ENCODE measurements around the gene RPL7A. TPM values are rescaled to one million over a fixed set of nuclear protein-coding genes. Genes with fewer than 3 reads are reported as not detected.
A peak's percentile ranks its signal among the peaks of the same experiment; 100 is the strongest.
"Not testable (repeated sequence)": the region's sequence is repeated elsewhere in the genome, so short reads cannot be mapped to it uniquely, and the experiment has no call there.

Gene RPL7A
- total RNA-seq, 1 donor from 2014 or later, result 2,342 TPM

- Histone ChIP-seq H3K36me3 (ENCODE audit: control insufficient read depth in 3 of 3, insufficient read depth in 3 of 3, low read length in 3 of 3) (peaks cover 18 to 25% (median 23%) of the 10 kb centered on the region in 3 donors), H3K27me3 (ENCODE audit: control insufficient read depth in 3 of 3, insufficient read depth in 3 of 3, low read length in 3 of 3) (no peaks in the 10 kb centered on the region), H3K27ac (ENCODE audit: low read depth, low read length) (no peak overlapping the region), H3K9me3 (ENCODE audit: control insufficient read depth in 3 of 3, low read length in 3 of 3) (no peaks in the 10 kb centered on the region), H3K4me3 (ENCODE audit: low read length in 3 of 3) (no peak overlapping the region), H3K4me1 (ENCODE audit: control insufficient read depth in 3 of 3, insufficient read depth in 3 of 3, low read length in 3 of 3) (no peaks in the 10 kb centered on the region), H3K9ac (ENCODE audit: low read depth in 1 of 3, low read length in 3 of 3) (no peak overlapping the region)
Measured at GRCh38 chr9:133327834-133328484, 20.1 kb upstream of the RPL7A start.

- H3K4me1 ChIP-seq (ENCODE audit: control insufficient read depth in 3 of 3, insufficient read depth in 3 of 3, low read length in 3 of 3); H3K4me3 ChIP-seq (ENCODE audit: low read length in 3 of 3); H3K9ac ChIP-seq (ENCODE audit: low read depth in 1 of 3, low read length in 3 of 3); H3K27ac ChIP-seq (ENCODE audit: low read depth, low read length); H3K9me3 ChIP-seq (ENCODE audit: control insufficient read depth in 3 of 3, low read length in 3 of 3); H3K27me3 ChIP-seq (ENCODE audit: control insufficient read depth in 3 of 3, insufficient read depth in 3 of 3, low read length in 3 of 3): not testable (repeated sequence)
- peaks cover 32 to 41% (median 37%) of the 10 kb centered on the region in 3 donors for H3K36me3 ChIP-seq (ENCODE audit: control insufficient read depth in 3 of 3, insufficient read depth in 3 of 3, low read length in 3 of 3)
Measured at GRCh38 chr9:133329306-133330156, 18.5 kb upstream of the RPL7A start.

- no peaks in the 10 kb centered on the region for H3K27me3 ChIP-seq (ENCODE audit: control insufficient read depth in 3 of 3, insufficient read depth in 3 of 3, low read length in 3 of 3)
- peaks cover 13 to 17% (median 16%) of the 10 kb centered on the region in 3 donors for H3K4me1 ChIP-seq (ENCODE audit: control insufficient read depth in 3 of 3, insufficient read depth in 3 of 3, low read length in 3 of 3)
- H3K9ac ChIP-seq (ENCODE audit: low read depth in 1 of 3, low read length in 3 of 3), result no peak overlapping the region
- peaks cover 32 to 42% (median 37%) of the 10 kb centered on the region in 3 donors for H3K36me3 ChIP-seq (ENCODE audit: control insufficient read depth in 3 of 3, insufficient read depth in 3 of 3, low read length in 3 of 3)
- no peak overlapping the region for H3K4me3 ChIP-seq (ENCODE audit: low read length in 3 of 3)
- H3K9me3 ChIP-seq (ENCODE audit: control insufficient read depth in 3 of 3, low read length in 3 of 3), result no peaks in the 10 kb centered on the region
- H3K27ac ChIP-seq (ENCODE audit: low read depth, low read length), result no peak overlapping the region
Measured at GRCh38 chr9:133331221-133331620, 16.8 kb upstream of the RPL7A start.

- peaks cover 18 to 22% (median 21%) of the 10 kb centered on the region in 3 donors for H3K4me1 ChIP-seq (ENCODE audit: control insufficient read depth in 3 of 3, insufficient read depth in 3 of 3, low read length in 3 of 3)
- no peak overlapping the region for H3K4me3 ChIP-seq (ENCODE audit: low read length in 3 of 3)
- no peaks in the 10 kb centered on the region for H3K27me3 ChIP-seq (ENCODE audit: control insufficient read depth in 3 of 3, insufficient read depth in 3 of 3, low read length in 3 of 3)
- H3K9me3 ChIP-seq (ENCODE audit: control insufficient read depth in 3 of 3, low read length in 3 of 3), result no peaks in the 10 kb centered on the region
- H3K27ac ChIP-seq (ENCODE audit: low read depth, low read length), result no peak overlapping the region
- no peak overlapping the region for H3K9ac ChIP-seq (ENCODE audit: low read depth in 1 of 3, low read length in 3 of 3)
- peaks cover 32 to 42% (median 37%) of the 10 kb centered on the region in 3 donors for H3K36me3 ChIP-seq (ENCODE audit: control insufficient read depth in 3 of 3, insufficient read depth in 3 of 3, low read length in 3 of 3)
Measured at GRCh38 chr9:133331641-133332380, 16.2 kb upstream of the RPL7A start.

- H3K9ac ChIP-seq (ENCODE audit: low read depth in 1 of 3, low read length in 3 of 3), result no peak overlapping the region
Measured at GRCh38 chr9:133332381-133332730, 15.7 kb upstream of the RPL7A start.

GRCh38 chr9:133333011-133333410, 15.0 kb upstream of the RPL7A start:
- Histone ChIP-seq H3K27ac (ENCODE audit: low read depth, low read length) (no peak overlapping the region), H3K9me3 (ENCODE audit: control insufficient read depth in 3 of 3, low read length in 3 of 3) (no peaks in the 10 kb centered on the region), H3K27me3 (ENCODE audit: control insufficient read depth in 3 of 3, insufficient read depth in 3 of 3, low read length in 3 of 3) (no peaks in the 10 kb centered on the region), H3K4me3 (ENCODE audit: low read length in 3 of 3) (no peak overlapping the region), H3K36me3 (ENCODE audit: control insufficient read depth in 3 of 3, insufficient read depth in 3 of 3, low read length in 3 of 3) (peaks cover 32 to 42% (median 37%) of the 10 kb centered on the region in 3 donors), H3K4me1 (ENCODE audit: control insufficient read depth in 3 of 3, insufficient read depth in 3 of 3, low read length in 3 of 3) (peaks cover 18 to 26% (median 21%) of the 10 kb centered on the region in 3 donors), H3K9ac (ENCODE audit: low read depth in 1 of 3, low read length in 3 of 3) (no peak overlapping the region)

More at GRCh38 chr9:133332381-133332730, 15.7 kb upstream of the RPL7A start:
- H3K27ac ChIP-seq (ENCODE audit: low read depth, low read length), result no peak overlapping the region
- no peaks in the 10 kb centered on the region for H3K9me3 ChIP-seq (ENCODE audit: control insufficient read depth in 3 of 3, low read length in 3 of 3)
- no peaks in the 10 kb centered on the region for H3K27me3 ChIP-seq (ENCODE audit: control insufficient read depth in 3 of 3, insufficient read depth in 3 of 3, low read length in 3 of 3)
- peaks cover 18 to 26% (median 21%) of the 10 kb centered on the region in 3 donors for H3K4me1 ChIP-seq (ENCODE audit: control insufficient read depth in 3 of 3, insufficient read depth in 3 of 3, low read length in 3 of 3)
- peaks cover 32 to 42% (median 37%) of the 10 kb centered on the region in 3 donors for H3K36me3 ChIP-seq (ENCODE audit: control insufficient read depth in 3 of 3, insufficient read depth in 3 of 3, low read length in 3 of 3)
- no peak overlapping the region for H3K4me3 ChIP-seq (ENCODE audit: low read length in 3 of 3)

- peaks cover 32 to 42% (median 37%) of the 10 kb centered on the region in 3 donors for H3K36me3 ChIP-seq (ENCODE audit: control insufficient read depth in 3 of 3, insufficient read depth in 3 of 3, low read length in 3 of 3)
Measured at GRCh38 chr9:133333566-133333965, 14.5 kb upstream of the RPL7A start.

GRCh38 chr9:133334161-133334560, 13.9 kb upstream of the RPL7A start:
- H3K27me3 ChIP-seq (ENCODE audit: control insufficient read depth in 3 of 3, insufficient read depth in 3 of 3, low read length in 3 of 3), result no peaks in the 10 kb centered on the region
- no peak overlapping the region for H3K9ac ChIP-seq (ENCODE audit: low read depth in 1 of 3, low read length in 3 of 3)
- peaks cover 18 to 30% (median 25%) of the 10 kb centered on the region in 3 donors for H3K4me1 ChIP-seq (ENCODE audit: control insufficient read depth in 3 of 3, insufficient read depth in 3 of 3, low read length in 3 of 3)
- H3K27ac ChIP-seq (ENCODE audit: low read depth, low read length), result no peak overlapping the region
- H3K4me3 ChIP-seq (ENCODE audit: low read length in 3 of 3), result peak overlapping the region in 1 of 3 donors; percentile 7
- H3K36me3 ChIP-seq (ENCODE audit: control insufficient read depth in 3 of 3, insufficient read depth in 3 of 3, low read length in 3 of 3), result peaks cover 32 to 42% (median 37%) of the 10 kb centered on the region in 3 donors
- H3K9me3 ChIP-seq (ENCODE audit: control insufficient read depth in 3 of 3, low read length in 3 of 3), result no peaks in the 10 kb centered on the region

More at GRCh38 chr9:133333566-133333965, 14.5 kb upstream of the RPL7A start:
- no peak overlapping the region for H3K4me3 ChIP-seq (ENCODE audit: low read length in 3 of 3)
- H3K27ac ChIP-seq (ENCODE audit: low read depth, low read length), result no peak overlapping the region
- no peaks in the 10 kb centered on the region for H3K9me3 ChIP-seq (ENCODE audit: control insufficient read depth in 3 of 3, low read length in 3 of 3)
- peaks cover 18 to 26% (median 21%) of the 10 kb centered on the region in 3 donors for H3K4me1 ChIP-seq (ENCODE audit: control insufficient read depth in 3 of 3, insufficient read depth in 3 of 3, low read length in 3 of 3)
- H3K27me3 ChIP-seq (ENCODE audit: control insufficient read depth in 3 of 3, insufficient read depth in 3 of 3, low read length in 3 of 3), result no peaks in the 10 kb centered on the region
- no peak overlapping the region for H3K9ac ChIP-seq (ENCODE audit: low read depth in 1 of 3, low read length in 3 of 3)

GRCh38 chr9:133334888-133335287, 13.1 kb upstream of the RPL7A start:
- peak overlapping the region in 2 of 3 donors; percentile 78 to 93 for H3K4me3 ChIP-seq (ENCODE audit: low read length in 3 of 3)

More at GRCh38 chr9:133334888-133335287, 13.1 kb upstream of the RPL7A start:
- Histone ChIP-seq H3K9ac (ENCODE audit: low read depth in 1 of 3, low read length in 3 of 3) (peak overlapping the region in 2 of 3 donors; percentile 85 to 91), H3K4me1 (ENCODE audit: control insufficient read depth in 3 of 3, insufficient read depth in 3 of 3, low read length in 3 of 3) (peaks cover 19 to 36% (median 29%) of the 10 kb centered on the region in 3 donors), H3K36me3 (ENCODE audit: control insufficient read depth in 3 of 3, insufficient read depth in 3 of 3, low read length in 3 of 3) (peaks cover 38 to 43% (median 41%) of the 10 kb centered on the region in 3 donors)
- H3K27ac ChIP-seq (ENCODE audit: low read depth, low read length); H3K27me3 ChIP-seq (ENCODE audit: control insufficient read depth in 3 of 3, insufficient read depth in 3 of 3, low read length in 3 of 3); H3K9me3 ChIP-seq (ENCODE audit: control insufficient read depth in 3 of 3, low read length in 3 of 3): not testable (repeated sequence)

Measured in skeletal muscle tissue (tissue), 4 donors.